Thymus (tissue), 11 donors: Measurements from ENCODE around the gene IGSF6. TPM values are rescaled to one million over a fixed set of nuclear protein-coding genes. Genes with fewer than 3 reads are reported as not detected.
"Not testable (repeated sequence)": the region's sequence is repeated elsewhere in the genome, so short reads cannot be mapped to it uniquely, and the experiment has no call there.

Experiments
- DNase-seq, 9 donors: peaks; one replicate each; pipeline ENCODE4 v3.0.0-alpha.2; 2013; ENCODE audit warnings: low spot score in 9 of 9, low read depth in 6 of 9, missing footprints in 1 of 9
- H3K27ac ChIP-seq, 2 donors: one replicate each; pipeline ENCODE4 v1.5.1; 2013; ENCODE audit warnings: control low read depth in 1 of 2, low read depth in 1 of 2, low read length in 1 of 2, mild to moderate bottlenecking in 1 of 2, moderate library complexity in 1 of 2
- H3K27me3 ChIP-seq, 2 donors: one replicate each; pipeline ENCODE4 v1.5.1; 2013; ENCODE audit warnings: low read length in 1 of 2; ENCODE audit not compliant: control insufficient read depth in 2 of 2, insufficient read depth in 1 of 2
- H3K36me3 ChIP-seq, 2 donors: one replicate each; pipeline ENCODE4 v1.5.1; 2013; ENCODE audit warnings: low read length in 1 of 2, mild to moderate bottlenecking in 1 of 2, moderate library complexity in 1 of 2; ENCODE audit not compliant: control insufficient read depth in 2 of 2, insufficient read depth in 2 of 2
- H3K4me1 ChIP-seq, 2 donors: one replicate each; pipeline ENCODE4 v1.5.1; 2013; ENCODE audit warnings: low read length in 2 of 2; ENCODE audit not compliant: control insufficient read depth in 2 of 2, insufficient read depth in 2 of 2
- H3K4me3 ChIP-seq, 2 donors: one replicate each; pipeline ENCODE4 v1.5.1; 2013; ENCODE audit warnings: low read length in 2 of 2, control low read depth in 1 of 2, mild to moderate bottlenecking in 1 of 2
- H3K9me3 ChIP-seq, 2 donors: one replicate each; pipeline ENCODE4 v1.5.1; 2013; ENCODE audit warnings: low read length in 1 of 2, mild to moderate bottlenecking in 1 of 2; ENCODE audit not compliant: control insufficient read depth in 2 of 2, insufficient read depth in 1 of 2
- WGBS: extraction: QIAGEN DNeasy Blood & Tissue Kit; methylation state at CpG from one replicate; pipeline ENCODE4 v1.1.7; 2013; 5-methylcytosine and 5-hydroxymethylcytosine counted together
- polyA plus RNA-seq: library from polyadenylated mRNA; stranded (reverse); fragments of 200-250 nt; gene quantifications from one replicate; pipeline ENCODE4 v1.2.3, GENCODE V29; 2013
- total RNA-seq: library from RNA; stranded (reverse); fragments of 120-200 nt; gene quantifications from one replicate; pipeline ENCODE4 v1.2.4, GENCODE V29; 2013
- donor health status: healthy.

IGSF6 gene
- total and polyA plus RNA-seq, 2 donors: 10.7 to 16.2 TPM

GRCh38 chr16:21613781-21614180, 38.6 kb downstream of the IGSF6 start:
- peaks cover 7 to 14% of the 10 kb centered on the region in 2 donors for H3K4me1 ChIP-seq
- peaks cover 0 to 7% of the 10 kb centered on the region in 2 donors for H3K36me3 ChIP-seq
- no peaks in the 10 kb centered on the region for H3K27me3 ChIP-seq
- DNase-seq: no peak
- no peak overlapping the region for H3K27ac ChIP-seq
- no peak overlapping the region for H3K4me3 ChIP-seq
- whole genome bisulfite sequencing: 97% methylated on average over 2 of the region's 2 CpGs
- no peaks in the 10 kb centered on the region for H3K9me3 ChIP-seq

- no peak for DNase-seq
- Histone ChIP-seq H3K36me3 (peaks cover 0 to 7% of the 10 kb centered on the region in 2 donors), H3K4me3 (no peak overlapping the region), H3K4me1 (peaks cover 11 to 18% of the 10 kb centered on the region in 2 donors), H3K27ac (no peak overlapping the region), H3K27me3 (no peaks in the 10 kb centered on the region), H3K9me3 (no peaks in the 10 kb centered on the region)
- 97% methylated on average over 4 of the region's 4 CpGs for WGBS
These were observed 39.0 kb downstream of the IGSF6 start for GRCh38 chr16:21613361-21613760.

- Histone ChIP-seq H3K36me3 (peaks cover 0 to 5% of the 10 kb centered on the region in 2 donors), H3K27me3 (no peaks in the 10 kb centered on the region), H3K9me3 (no peaks in the 10 kb centered on the region), H3K4me3 (no peak overlapping the region), H3K27ac (peak overlapping the region; percentile 66 to 68), H3K4me1 (peaks cover 12 to 20% of the 10 kb centered on the region in 2 donors)
- no peak for DNase-seq
- WGBS: 56% methylated on average over 7 of the region's 7 CpGs
These were observed 40.6 kb downstream of the IGSF6 start for GRCh38 chr16:21611556-21612384.

GRCh38 chr16:21611198-21611555, 41.2 kb downstream of the IGSF6 start:
- Histone ChIP-seq H3K27ac (peak overlapping the region in 1 of 2 donors; percentile 10), H3K27me3 (no peaks in the 10 kb centered on the region), H3K4me1 (peaks cover 11 to 20% of the 10 kb centered on the region in 2 donors), H3K36me3 (peaks cover 0 to 5% of the 10 kb centered on the region in 2 donors), H3K9me3 (no peaks in the 10 kb centered on the region), H3K4me3 (no peak overlapping the region)
- no peak for DNase-seq
- WGBS: 91% methylated on average over 4 of the region's 4 CpGs

- Histone ChIP-seq H3K9me3 (no peaks in the 10 kb centered on the region), H3K4me1 (peaks cover 9 to 20% of the 10 kb centered on the region in 2 donors), H3K36me3 (peaks cover 0 to 5% of the 10 kb centered on the region in 2 donors), H3K27ac (no peak overlapping the region), H3K4me3 (no peak overlapping the region), H3K27me3 (no peaks in the 10 kb centered on the region)
- no peak for DNase-seq
- 70% methylated on average over 2 of the region's 2 CpGs for WGBS
These were observed 41.6 kb downstream of the IGSF6 start for GRCh38 chr16:21610766-21611165.

- 96% methylated on average over 3 of the region's 3 CpGs for WGBS
- no peaks in the 10 kb centered on the region for H3K9me3 ChIP-seq
- no peak for DNase-seq
- H3K27ac ChIP-seq: no peak overlapping the region
- H3K36me3 ChIP-seq: peaks cover 0 to 5% of the 10 kb centered on the region in 2 donors
- peaks cover 9 to 16% of the 10 kb centered on the region in 2 donors for H3K4me1 ChIP-seq
- no peaks in the 10 kb centered on the region for H3K27me3 ChIP-seq
- H3K4me3 ChIP-seq: no peak overlapping the region
These were observed 42.3 kb downstream of the IGSF6 start for GRCh38 chr16:21610006-21610544.

- Histone ChIP-seq H3K4me1 (peaks cover 9 to 21% of the 10 kb centered on the region in 2 donors), H3K27me3 (no peaks in the 10 kb centered on the region), H3K4me3 (no peak overlapping the region), H3K36me3 (peaks cover 0 to 5% of the 10 kb centered on the region in 2 donors), H3K27ac (no peak overlapping the region), H3K9me3 (no peaks in the 10 kb centered on the region)
- WGBS: 46% methylated on average over 3 of the region's 3 CpGs
- DNase-seq: peak in 3 of 9 donors; percentile 18 to 63 (median 30)
These were observed 43.6 kb downstream of the IGSF6 start for GRCh38 chr16:21608639-21609328.

GRCh38 chr16:21605848-21606247, 46.6 kb downstream of the IGSF6 start:
- not testable (repeated sequence) for H3K27ac ChIP-seq, H3K36me3 ChIP-seq, DNase-seq, H3K9me3 ChIP-seq, H3K4me3 ChIP-seq, H3K27me3 ChIP-seq
- 94% methylated on average over 8 of the region's 8 CpGs for WGBS
- H3K4me1 ChIP-seq: peaks cover 9 to 21% of the 10 kb centered on the region in 2 donors

GRCh38 chr16:21603928-21604327, 48.5 kb downstream of the IGSF6 start:
- no peaks in the 10 kb centered on the region for H3K9me3 ChIP-seq
- peaks cover 6 to 13% of the 10 kb centered on the region in 2 donors for H3K4me1 ChIP-seq
- H3K27me3 ChIP-seq: no peaks in the 10 kb centered on the region
- no peak overlapping the region for H3K4me3 ChIP-seq
- H3K27ac ChIP-seq: no peak overlapping the region
- no peak for DNase-seq
- WGBS: 90% methylated on average over 3 of the region's 3 CpGs
- no peaks in the 10 kb centered on the region for H3K36me3 ChIP-seq
